Calu3 (cell line): ENCODE measurements around the gene SNRPA1. TPM values are rescaled to one million over a fixed set of nuclear protein-coding genes. Genes with fewer than 3 reads are reported as not detected.
A peak's percentile ranks its signal among the peaks of the same experiment; 100 is the strongest.
"Not testable (repeated sequence)": the region's sequence is repeated elsewhere in the genome, so short reads cannot be mapped to it uniquely, and the experiment has no call there.

Experiments used
- Bru-seq: library from RNA; stranded (reverse); fragments of 400-500 nt; gene quantifications from one replicate; lab custom pipeline; 2021; lab: Mats Ljungman, UMichigan
- BruChase-seq, 2 experiments: library from RNA; stranded (reverse); fragments of 400-500 nt; gene quantifications; one replicate each; lab custom pipeline; 2021; lab: Mats Ljungman, UMichigan
- BruUV-seq: library from RNA; stranded (reverse); fragments of 400-500 nt; replicated peaks from 2 replicates; lab custom pipeline; 2021; lab: Mats Ljungman, UMichigan
- CTCF ChIA-PET: fragments of 300-600 bp; sonication (Branson Sonifier 250); formaldehyde crosslinking; loops from one replicate; lab custom pipeline; 2022; ENCODE audit warnings: antibody characterized with exemption; lab: Charles Lee
- DNase-seq: peaks from one replicate; pipeline ENCODE4 v3.0.0; 2022
- H3K27ac Mint-ChIP-seq: one replicate; pipeline ENCODE4 v1.8.0; 2022; ENCODE audit warnings: mixed read lengths; ENCODE audit not compliant: unreplicated experiment
- H3K27me3 Mint-ChIP-seq: one replicate; pipeline ENCODE4 v1.8.0; 2022; ENCODE audit warnings: mixed read lengths; ENCODE audit not compliant: unreplicated experiment
- H3K36me3 Mint-ChIP-seq: one replicate; pipeline ENCODE4 v1.8.0; 2022; ENCODE audit warnings: mild to moderate bottlenecking, moderate library complexity, mixed read lengths; ENCODE audit not compliant: insufficient read depth, unreplicated experiment
- H3K4me1 Mint-ChIP-seq: one replicate; pipeline ENCODE4 v1.8.0; 2022; ENCODE audit warnings: mild to moderate bottlenecking, low read depth, mixed read lengths; ENCODE audit not compliant: unreplicated experiment
- H3K4me3 Mint-ChIP-seq: one replicate; pipeline ENCODE4 v1.8.0; 2022; ENCODE audit warnings: mild to moderate bottlenecking, low read depth, moderate library complexity, mixed read lengths; ENCODE audit not compliant: unreplicated experiment
- H3K9me3 Mint-ChIP-seq: one replicate; pipeline ENCODE4 v1.8.0; 2022; ENCODE audit warnings: low read depth, mixed read lengths; ENCODE audit not compliant: unreplicated experiment
- CTCF ChIP-seq: fragments of 200-600 bp; IDR thresholded peaks from one replicate; pipeline ENCODE4 v1.8.0; 2022; ENCODE audit warnings: antibody characterized with exemption; ENCODE audit not compliant: unreplicated experiment
- intact Hi-C: fragments of 100-400 bp; cut with micrococcal nuclease; formaldehyde crosslinking; loops from one replicate; pipeline ENCODE4 v1.10.0; 2022; ENCODE audit not compliant: unreplicated experiment
- long read RNA-seq: library from polyadenylated mRNA; stranded (forward); transcript quantifications from one replicate; pipeline ENCODE4 v2.0.0, GENCODE V29; 2022
- total RNA-seq: library from RNA; stranded (reverse); gene quantifications from 2 replicates; pipeline ENCODE4 v1.2.3, GENCODE V29; 2022

SNRPA1 gene
- total RNA-seq, result 123 and 140 TPM in 2 replicates
- percentile 97 among the genes with signal in this experiment for Bru-seq, nascent RNA
- BruChase-seq, experiment 1, labeled RNA remaining after a 6-hour chase, result percentile 88 among the genes with signal in this experiment
- BruChase-seq, experiment 2, labeled RNA remaining after a 2-hour chase, result percentile 89 among the genes with signal in this experiment
- long read RNA-seq, transcript SNRPA1-207 (8 exons, 924 nt), result minor isoform, 10 of 1,113 reads
- long read RNA-seq, transcript SNRPA1-205 (7 exons, 2,108 nt), result minor isoform, 11 of 1,113 reads
- long read RNA-seq, transcript SNRPA1-201 (9 exons, 1,055 nt), result major isoform, 198 of 1,113 reads
- long read RNA-seq, partial matches to known transcripts, result 878 of 1,113 reads
- long read RNA-seq, other reads (novel, unspliced or antisense), result 13 of 1,113 reads

DNA sequence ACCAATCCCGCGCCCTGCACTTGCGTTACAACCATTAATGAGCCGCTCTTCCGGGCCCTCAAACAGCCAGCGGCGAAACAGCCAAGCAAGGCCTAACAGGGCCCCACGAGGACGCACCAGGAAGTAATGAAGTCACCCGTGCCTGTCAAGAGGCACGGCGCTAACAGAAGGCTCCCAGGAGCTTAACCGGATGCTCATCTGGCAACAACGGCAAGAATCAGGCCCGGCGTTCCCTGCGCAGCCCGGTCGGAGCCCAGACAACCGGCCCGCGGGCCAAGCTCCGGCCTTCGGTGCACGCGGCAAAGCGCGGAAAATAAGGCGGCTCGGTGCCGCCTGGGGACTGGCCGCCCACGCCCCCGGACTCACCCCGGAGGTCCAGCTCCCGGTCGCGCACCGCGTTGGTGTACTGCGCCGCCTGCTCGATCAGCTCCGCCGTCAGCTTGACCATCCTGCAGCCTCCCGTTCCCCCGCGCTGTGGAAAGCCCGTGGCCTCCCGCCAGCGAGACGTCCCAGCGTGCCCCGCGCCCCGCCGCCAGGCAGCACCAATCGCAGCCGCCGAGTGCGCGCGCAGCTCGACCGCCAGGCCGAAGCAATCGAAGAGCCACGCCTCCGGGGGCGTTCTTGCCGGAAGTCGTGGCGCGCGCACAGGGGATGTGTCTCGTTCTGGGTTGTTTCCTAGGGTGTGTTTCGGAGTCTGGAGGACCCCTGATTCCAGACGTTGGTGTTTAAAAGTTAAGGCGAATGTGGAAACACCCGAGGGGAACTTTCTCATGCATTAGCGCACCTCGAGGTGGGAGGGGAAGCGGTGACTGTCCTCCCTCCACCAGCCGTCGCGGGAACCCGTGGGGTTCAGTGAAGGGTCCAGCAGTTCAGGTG, at the start of gene SNRPA1:
Gene SNRPA1 (minus strand): TSS at position 518 of the 876 bp plus-strand sequence. CDS start 70 bp downstream, at position 448.
- no peaks in the 10 kb centered on the region for H3K27me3 Mint-ChIP-seq
- no peak for TF ChIP-seq CTCF
- peak within 1 kb of the TSS; percentile 98 for H3K4me3 Mint-ChIP-seq
- peak within 1 kb of the TSS; percentile 89 for H3K27ac Mint-ChIP-seq
- no TSS peak for BruUV-seq
- intact Hi-C loops, result no loop called here
- DNase-seq, result peak; percentile 99
- no peaks in the 10 kb centered on the region for H3K4me1 Mint-ChIP-seq
- no peaks in the 10 kb centered on the region for H3K9me3 Mint-ChIP-seq
- peaks cover 64% of the 10 kb centered on the region for H3K36me3 Mint-ChIP-seq
- CTCF ChIA-PET, result interaction anchor here (1.7 kb wide), 1 partner anchor 207 kb away, joined by 5 read pairs; no protein-coding TSS in a partner anchor

DNA sequence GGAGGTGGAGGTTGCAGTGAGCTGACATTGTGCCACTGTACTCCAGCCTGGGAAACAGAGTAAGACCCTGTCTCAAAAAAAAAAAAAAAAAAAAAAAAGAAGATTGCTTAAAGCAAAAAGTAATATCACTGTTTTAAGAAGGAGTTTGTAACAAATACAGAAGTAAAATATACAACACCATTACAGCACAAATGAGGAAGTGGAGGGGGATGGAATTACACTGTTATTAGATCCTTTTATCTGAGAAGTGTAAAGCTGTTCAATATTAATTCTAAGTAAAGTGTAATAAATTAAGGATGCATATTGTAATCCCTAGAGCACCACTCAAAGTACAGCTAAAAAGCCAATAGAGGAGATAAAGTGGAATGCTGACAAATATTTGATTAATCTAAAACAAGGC, 47.0 kb upstream of the SNRPA1 start:
- BruUV-seq, result no TSS peak

DNA sequence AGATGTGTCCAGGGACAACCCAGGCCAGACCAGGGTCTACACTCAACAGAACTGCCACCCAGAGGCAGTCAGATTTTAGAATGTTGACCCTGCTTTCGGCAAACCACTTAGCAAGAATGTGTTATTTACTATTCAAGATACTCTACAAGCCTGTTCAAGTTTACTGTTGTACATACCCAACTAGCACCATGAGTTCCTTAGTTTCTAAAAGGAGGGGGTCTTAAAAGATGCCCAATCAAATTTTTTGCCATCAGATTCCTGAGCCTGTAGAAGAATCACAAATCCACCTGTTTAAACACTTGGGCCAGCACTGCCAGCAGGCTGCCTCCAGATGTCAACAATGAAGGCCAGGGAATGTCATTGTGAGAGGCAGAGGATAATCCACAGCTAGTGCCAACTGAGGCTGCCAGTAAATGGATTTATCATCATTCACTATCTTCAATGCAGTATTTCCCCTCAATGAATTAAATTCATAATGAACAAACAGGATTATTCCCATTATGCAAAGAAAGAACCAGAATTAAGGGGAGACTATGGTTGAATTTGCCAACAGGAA, 43.5 kb upstream of the SNRPA1 start:
- BruUV-seq, result no TSS peak
- no peak for TF ChIP-seq CTCF
- no peak overlapping the region for H3K27ac Mint-ChIP-seq
- no peaks in the 10 kb centered on the region for H3K4me1 Mint-ChIP-seq
- CTCF ChIA-PET, result no interaction called here
- DNase-seq, result no peak
- H3K27me3 Mint-ChIP-seq, result no peaks in the 10 kb centered on the region
- H3K4me3 Mint-ChIP-seq, result no peak overlapping the region
- intact Hi-C loops, result no loop called here
- no peaks in the 10 kb centered on the region for H3K9me3 Mint-ChIP-seq
- no peaks in the 10 kb centered on the region for H3K36me3 Mint-ChIP-seq

More for the DNA sequence above, 47.0 kb upstream of the SNRPA1 start:
- Mint-ChIP-seq H3K4me1 (peaks cover 12% of the 10 kb centered on the region), H3K9me3 (no peaks in the 10 kb centered on the region), H3K27ac (no peak overlapping the region), H3K36me3 (no peaks in the 10 kb centered on the region), H3K4me3 (no peak overlapping the region), H3K27me3 (no peaks in the 10 kb centered on the region)
- TF ChIP-seq CTCF, result no peak
- DNase-seq, result no peak
- intact Hi-C loops, result no loop called here
- CTCF ChIA-PET, result interaction anchor here (0.8 kb wide), 1 partner anchor 75 kb away, joined by 4 read pairs; no protein-coding TSS in a partner anchor

GRCh38 chr15:101337976-101338375, 42.9 kb upstream of the SNRPA1 start:
- no TSS peak for BruUV-seq
- intact Hi-C loops, result no loop called here
- DNase-seq, result no peak
- TF ChIP-seq CTCF, result no peak
- Mint-ChIP-seq H3K27ac (no peak overlapping the region), H3K4me1 (no peaks in the 10 kb centered on the region), H3K9me3 (no peaks in the 10 kb centered on the region), H3K4me3 (no peak overlapping the region), H3K36me3 (no peaks in the 10 kb centered on the region), H3K27me3 (no peaks in the 10 kb centered on the region)
- CTCF ChIA-PET, result no interaction called here

- intact Hi-C loops, CTCF ChIA-PET, H3K4me3 Mint-ChIP-seq, BruUV-seq, H3K27me3 Mint-ChIP-seq, H3K4me1 Mint-ChIP-seq, DNase-seq, H3K9me3 Mint-ChIP-seq, H3K36me3 Mint-ChIP-seq, H3K27ac Mint-ChIP-seq: not testable (repeated sequence)
These were observed 39.1 kb upstream of the SNRPA1 start for GRCh38 chr15:101333907-101334789.
